HG03469 (cell line): Measurements from ENCODE around the gene QSOX2.
"Not testable (repeated sequence)": the region's sequence is repeated elsewhere in the genome, so short reads cannot be mapped to it uniquely, and the experiment has no call there.

Source experiments
- ATAC-seq: cut with Tn5 transposase; IDR thresholded peaks from one replicate; pipeline ENCODE4 v1.9.1; 2021; ENCODE audit warnings: mild to moderate bottlenecking, moderate library complexity, moderate number of reproducible peaks; ENCODE audit not compliant: unreplicated experiment

The QSOX2 gene

DNA sequence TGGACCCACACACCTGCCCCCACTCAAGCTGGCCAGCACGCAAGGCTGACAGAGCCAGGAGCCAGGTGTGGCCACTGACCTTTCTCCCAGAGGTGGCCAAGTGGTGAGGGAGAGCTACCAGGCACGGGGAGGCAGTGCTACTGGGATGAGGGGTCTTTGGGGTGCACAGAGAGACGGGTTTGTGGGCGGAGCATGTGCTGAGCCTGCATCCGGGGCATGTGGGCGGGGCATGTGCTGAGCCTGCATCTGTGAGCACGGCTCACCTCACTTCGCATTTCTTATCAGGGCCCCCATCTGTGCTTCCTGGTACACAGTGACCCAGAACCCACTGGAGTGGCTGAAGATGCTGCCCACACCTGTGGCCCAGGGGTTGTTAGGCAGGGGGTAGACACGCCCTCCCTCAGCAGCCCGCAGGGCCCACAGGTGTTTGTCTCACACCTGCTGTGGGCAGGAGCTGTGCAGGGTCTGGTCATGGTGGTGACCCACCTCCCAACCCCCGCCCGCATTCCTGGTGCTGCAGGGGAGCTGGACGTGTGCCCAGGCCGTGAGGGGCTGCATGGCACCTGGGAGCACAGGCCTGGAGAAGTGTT, 36.8 kb upstream of the QSOX2 start:
- ATAC-seq: no peak

- no peak for ATAC-seq
These were observed 36.0 kb upstream of the QSOX2 start for GRCh38 chr9:136281421-136282271.

DNA sequence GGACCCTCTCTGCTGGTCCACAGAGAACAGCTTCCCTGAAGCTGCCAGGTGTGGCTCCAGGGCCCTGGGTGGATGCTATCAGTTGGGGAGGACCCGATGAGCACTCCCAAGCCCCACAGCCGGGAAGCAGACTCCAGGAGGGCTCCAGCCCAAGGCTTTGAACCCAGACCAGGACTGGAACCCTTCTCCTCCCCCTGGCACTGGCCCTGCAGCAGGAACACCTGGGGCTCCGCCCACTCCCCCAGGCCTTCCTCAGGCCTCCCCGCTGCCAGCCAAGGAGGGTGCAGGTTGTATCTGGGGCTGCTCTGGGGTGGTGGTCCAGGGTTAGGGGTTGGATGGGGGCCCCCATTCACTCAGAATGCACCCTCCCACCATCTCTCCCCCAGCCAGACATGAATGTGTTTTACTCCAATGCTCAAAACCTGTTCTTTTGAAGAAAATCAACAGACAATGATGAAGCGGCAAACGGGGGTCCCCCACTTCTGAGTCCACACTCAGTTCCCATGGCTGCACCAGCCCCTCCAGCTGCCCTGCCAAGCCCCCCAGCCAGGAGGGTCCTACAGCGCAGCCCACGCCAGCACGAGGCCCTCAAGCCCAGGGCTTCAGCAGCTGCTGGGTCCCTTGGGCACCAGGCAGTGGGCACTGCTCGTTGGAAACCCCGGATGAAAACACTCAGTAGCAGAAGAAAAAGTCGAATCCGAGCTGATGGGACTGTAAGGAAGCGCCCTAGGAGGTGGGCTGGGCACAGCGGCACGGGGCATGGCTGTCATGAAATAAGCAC, 35.1 kb upstream of the QSOX2 start:
- no peak for ATAC-seq

DNA sequence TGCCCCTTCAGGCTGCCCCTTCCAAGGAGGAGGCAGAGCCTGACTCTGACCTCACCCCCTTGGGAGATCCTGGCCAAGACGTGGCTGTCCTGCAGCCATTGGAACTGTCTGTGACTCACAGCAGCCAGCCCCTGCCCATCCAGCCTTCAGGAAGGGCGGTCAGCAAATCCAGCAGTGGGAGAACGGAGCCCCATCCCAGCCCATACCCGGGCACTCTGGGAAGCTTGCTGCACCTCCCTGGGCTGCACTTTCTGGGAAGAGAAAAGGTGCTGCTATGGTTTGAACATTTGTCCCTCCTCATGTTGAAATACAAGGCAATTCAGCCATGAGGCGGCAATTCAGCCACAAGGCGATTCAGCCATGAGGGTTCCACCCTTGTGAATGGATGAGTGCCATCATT, 33.9 kb upstream of the QSOX2 start:
- ATAC-seq: no peak

- ATAC-seq: no peak
These were observed 33.3 kb upstream of the QSOX2 start for GRCh38 chr9:136278894-136279293.

DNA sequence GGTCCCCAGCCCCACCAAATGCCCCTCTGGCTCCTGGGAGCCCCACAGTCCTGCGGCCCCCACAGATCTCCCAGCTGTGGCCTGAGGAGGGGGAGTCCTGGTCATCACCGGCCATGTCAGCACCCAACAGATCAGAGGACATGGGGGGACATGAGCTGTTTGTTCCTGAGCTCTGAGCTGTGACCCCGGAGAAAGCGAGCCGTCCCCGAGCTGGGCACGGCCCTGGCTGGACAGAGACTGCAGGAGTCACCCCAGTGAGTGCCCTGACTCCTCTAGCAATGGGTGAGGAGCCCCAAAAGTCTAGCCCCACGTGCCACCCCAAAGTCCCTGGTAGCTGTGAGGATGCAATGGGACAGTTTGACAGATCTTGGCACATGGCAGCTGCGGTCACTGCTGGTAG, 32.6 kb upstream of the QSOX2 start:
- no peak for ATAC-seq

GRCh38 chr9:136277746-136278145, 32.1 kb upstream of the QSOX2 start:
- ATAC-seq: no peak

GRCh38 chr9:136276716-136277115, 31.1 kb upstream of the QSOX2 start:
- ATAC-seq: no peak

- no peak for ATAC-seq
These were observed 30.2 kb upstream of the QSOX2 start for GRCh38 chr9:136275655-136276429.

- ATAC-seq: no peak
These were observed 29.4 kb upstream of the QSOX2 start for GRCh38 chr9:136274786-136275654.

DNA sequence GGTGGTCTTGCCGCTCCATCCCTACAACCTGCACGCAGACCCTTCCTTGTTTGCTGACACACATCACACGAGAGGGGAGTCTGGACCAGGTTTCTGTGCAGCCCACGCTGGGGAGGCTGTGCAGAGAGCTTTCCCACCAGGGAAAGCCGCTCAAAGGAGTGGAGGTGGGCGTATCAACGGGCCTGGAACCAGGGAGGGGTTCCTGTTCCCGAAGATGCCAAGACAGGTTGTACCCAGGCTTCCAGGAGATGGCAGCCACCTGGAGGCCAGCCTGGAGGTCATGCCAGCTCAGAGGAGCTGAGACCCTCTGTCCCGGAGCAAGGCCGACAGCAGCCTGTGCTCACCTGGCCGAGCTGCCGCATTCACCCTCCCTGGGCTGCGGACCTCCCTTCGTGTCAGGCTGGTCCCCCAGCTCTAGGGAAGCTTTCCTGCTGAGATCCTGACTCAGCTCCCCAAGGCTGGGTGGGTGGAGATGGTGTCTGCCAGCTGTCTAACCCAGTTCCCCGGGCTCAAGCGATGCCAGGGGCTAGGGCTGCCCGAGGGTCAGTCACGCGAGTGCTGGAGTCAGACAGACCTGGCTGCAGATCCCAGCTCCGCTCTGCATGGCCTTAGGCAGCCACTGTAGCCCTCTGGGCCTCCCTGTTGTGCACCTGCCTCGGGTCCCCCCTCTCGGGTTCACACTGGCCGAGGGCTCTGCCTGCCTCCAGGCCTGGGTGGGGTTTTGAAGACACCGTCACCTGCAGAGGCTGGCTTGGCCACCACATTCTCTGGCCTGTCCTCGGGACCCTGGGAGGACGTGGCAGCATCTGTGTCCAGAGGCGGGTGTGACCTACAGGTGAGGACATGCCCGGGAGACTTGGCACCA, 28.5 kb upstream of the QSOX2 start:
- no peak for ATAC-seq

- ATAC-seq: no peak
These were observed 27.7 kb upstream of the QSOX2 start for GRCh38 chr9:136273244-136273865.

DNA sequence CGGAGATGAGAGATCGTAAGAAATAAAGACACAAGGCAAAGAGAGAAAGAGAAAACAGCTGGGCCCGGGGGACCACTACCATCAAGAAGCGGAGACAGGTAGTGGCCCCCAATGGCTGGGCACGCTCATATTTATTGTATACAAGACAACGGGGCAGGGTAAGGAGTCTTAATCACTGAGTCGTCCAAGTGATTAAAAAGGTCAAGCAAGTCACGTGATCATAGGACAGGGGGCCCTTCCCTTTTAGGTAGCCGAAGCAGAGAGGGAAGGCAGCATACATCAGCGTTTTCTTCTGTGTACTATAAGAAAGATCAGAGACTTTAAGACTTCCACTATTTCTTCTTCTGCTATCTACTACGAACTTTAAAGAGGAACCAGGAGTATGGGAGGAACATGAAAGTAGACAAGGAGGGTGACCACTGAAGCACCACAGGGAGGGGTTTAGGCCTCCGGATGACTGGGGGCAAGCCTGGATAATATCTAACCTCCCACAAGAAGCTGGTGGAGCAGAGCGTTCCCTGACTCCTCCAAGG, 24.6 kb upstream of the QSOX2 start:
- ATAC-seq: no peak

DNA sequence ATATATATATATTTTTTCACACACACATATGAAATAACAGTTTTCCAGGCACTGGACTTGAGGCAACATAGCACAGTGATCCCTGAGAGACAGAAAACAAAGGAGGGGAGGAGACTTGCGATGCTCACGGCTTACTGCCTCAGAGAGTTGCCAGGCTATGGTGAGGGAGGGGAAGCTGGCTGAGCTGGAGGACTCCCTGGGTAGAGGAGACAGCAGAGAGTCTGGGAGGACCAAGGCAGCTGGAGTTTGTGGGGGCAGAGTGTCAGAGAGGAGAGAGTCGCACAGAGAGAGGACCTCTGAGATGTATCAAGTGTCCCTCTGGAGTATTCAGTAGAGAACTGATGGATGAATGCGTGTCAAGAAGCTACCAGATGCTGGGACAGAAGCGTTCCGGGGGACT, 23.1 kb upstream of the QSOX2 start:
- ATAC-seq: no peak

DNA sequence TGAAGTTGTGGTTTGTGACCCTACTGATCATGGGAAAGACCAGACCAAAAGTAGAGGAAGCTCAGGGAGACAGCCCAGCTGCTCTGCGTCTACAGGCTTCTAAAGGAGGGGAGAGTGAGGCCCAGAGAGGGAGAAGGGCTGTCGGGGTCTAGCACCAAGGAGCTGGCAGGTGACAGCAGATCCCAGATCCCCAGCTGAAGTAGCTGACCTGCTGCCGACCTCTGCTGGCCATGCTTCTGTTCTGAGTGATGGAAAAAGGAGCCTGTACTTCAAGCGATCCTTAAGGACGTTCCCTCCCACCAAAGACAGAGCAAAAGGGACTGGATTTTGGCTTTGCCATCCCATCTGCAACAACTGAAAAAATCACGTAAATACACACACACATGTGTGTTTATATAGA, 22.7 kb upstream of the QSOX2 start:
- ATAC-seq: no peak

- no peak for ATAC-seq
These were observed 21.9 kb upstream of the QSOX2 start for GRCh38 chr9:136267261-136268111.

- ATAC-seq: not testable (repeated sequence)
These were observed 21.0 kb upstream of the QSOX2 start for GRCh38 chr9:136266641-136267040.
